ENCODE results near the gene IL4I1.

Gene IL4I1

GRCh38 chr19:49879243-49879963 lies 17.3 kb downstream of the IL4I1 start:
- DNase-seq (ENCODE audit: extremely low read depth, low read depth), result no peak
- TF ChIP-seq, protein P1, sequence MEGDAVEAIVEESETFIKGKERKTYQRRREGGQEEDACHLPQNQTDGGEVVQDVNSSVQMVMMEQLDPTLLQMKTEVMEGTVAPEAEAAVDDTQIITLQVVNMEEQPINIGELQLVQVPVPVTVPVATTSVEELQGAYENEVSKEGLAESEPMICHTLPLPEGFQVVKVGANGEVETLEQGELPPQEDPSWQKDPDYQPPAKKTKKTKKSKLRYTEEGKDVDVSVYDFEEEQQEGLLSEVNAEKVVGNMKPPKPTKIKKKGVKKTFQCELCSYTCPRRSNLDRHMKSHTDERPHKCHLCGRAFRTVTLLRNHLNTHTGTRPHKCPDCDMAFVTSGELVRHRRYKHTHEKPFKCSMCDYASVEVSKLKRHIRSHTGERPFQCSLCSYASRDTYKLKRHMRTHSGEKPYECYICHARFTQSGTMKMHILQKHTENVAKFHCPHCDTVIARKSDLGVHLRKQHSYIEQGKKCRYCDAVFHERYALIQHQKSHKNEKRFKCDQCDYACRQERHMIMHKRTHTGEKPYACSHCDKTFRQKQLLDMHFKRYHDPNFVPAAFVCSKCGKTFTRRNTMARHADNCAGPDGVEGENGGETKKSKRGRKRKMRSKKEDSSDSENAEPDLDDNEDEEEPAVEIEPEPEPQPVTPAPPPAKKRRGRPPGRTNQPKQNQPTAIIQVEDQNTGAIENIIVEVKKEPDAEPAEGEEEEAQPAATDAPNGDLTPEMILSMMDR (IDR thresholded peaks at IDR 0.05; ENCODE audit: low read depth, low read length), result no peak

GRCh38 chr19:49878744-49879070 lies 18.0 kb downstream of the IL4I1 start:
- DNase-seq (ENCODE audit: extremely low read depth, low read depth), result no peak
- TF ChIP-seq, protein P1 (IDR thresholded peaks at IDR 0.05; ENCODE audit: low read depth, low read length), result no peak

DNA sequence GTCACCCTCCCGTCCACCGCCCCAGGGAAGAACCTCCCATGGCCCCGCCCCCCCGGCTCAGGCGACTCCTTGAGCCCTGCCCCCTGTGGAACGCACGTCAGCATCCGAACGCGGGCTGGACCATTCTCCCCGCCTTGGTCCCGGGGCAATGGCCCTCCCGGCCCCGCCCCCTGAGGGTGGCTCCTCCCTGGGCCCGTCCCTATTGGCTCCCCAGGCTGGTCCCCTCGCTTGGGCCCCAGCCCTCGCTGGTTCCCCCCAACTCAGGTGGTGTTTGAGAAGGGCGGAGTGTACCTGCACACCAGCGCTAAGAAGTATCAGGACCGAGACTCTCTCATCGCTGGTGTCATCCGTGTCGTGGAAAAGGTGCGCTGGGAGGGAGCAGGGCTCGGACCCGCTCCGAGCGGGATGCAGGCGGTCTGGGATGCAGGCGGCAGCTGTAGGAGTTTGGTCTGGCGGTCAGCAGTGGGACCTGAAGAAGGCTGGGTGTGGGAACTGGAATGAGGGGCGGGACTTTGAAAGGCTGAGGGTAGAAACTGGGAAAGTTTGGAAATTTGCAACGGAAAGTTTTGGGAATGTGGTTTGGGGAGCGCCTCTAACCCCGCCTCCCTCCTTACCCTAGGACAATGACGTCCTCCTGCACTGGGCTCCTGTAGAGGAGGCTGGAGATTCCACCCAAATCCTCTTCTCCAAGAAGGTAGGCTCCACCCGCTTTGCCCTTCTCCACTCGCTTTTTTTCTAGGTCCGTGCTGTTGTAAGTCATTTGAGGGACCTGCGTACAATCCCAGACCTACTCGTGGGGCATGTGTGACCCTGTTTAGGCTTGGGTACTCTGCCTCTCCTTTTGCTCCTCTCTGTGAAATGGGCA lies 18.6 kb downstream of the IL4I1 start:
- DNase-seq (ENCODE audit: extremely low read depth, low read depth), result peak; percentile 95
- TF ChIP-seq, protein P1 (IDR thresholded peaks at IDR 0.05; ENCODE audit: low read depth, low read length), result no peak

- DNase-seq (ENCODE audit: extremely low read depth, low read depth), result peak; percentile 100
- TF ChIP-seq, protein P1 (IDR thresholded peaks at IDR 0.05; ENCODE audit: low read depth, low read length), result no peak
These were observed 19.4 kb downstream of the IL4I1 start, which contains the start of the genes AKT1S1 and TBC1D17 for GRCh38 chr19:49877020-49877878. Gene AKT1S1 (minus strand): TSS chr19:49877355. CDS start chr19:49873295, 4,060 bp downstream. Gene TBC1D17 (plus strand): TSS chr19:49877702. CDS start chr19:49877724, 22 bp downstream.

- peak; percentile 99 for DNase-seq (ENCODE audit: extremely low read depth, low read depth)
- TF ChIP-seq, protein P1 (IDR thresholded peaks at IDR 0.05; ENCODE audit: low read depth, low read length), result no peak
These were observed 20.2 kb downstream of the IL4I1 start for GRCh38 chr19:49876422-49877019.

GRCh38 chr19:49875857-49876421 lies 20.7 kb downstream of the IL4I1 start:
- TF ChIP-seq, protein P1 (IDR thresholded peaks at IDR 0.05; ENCODE audit: low read depth, low read length), result no peak
- no peak for DNase-seq (ENCODE audit: extremely low read depth, low read depth)
